Measurements from ENCODE around the gene SOD3.

Gene SOD3

DNA sequence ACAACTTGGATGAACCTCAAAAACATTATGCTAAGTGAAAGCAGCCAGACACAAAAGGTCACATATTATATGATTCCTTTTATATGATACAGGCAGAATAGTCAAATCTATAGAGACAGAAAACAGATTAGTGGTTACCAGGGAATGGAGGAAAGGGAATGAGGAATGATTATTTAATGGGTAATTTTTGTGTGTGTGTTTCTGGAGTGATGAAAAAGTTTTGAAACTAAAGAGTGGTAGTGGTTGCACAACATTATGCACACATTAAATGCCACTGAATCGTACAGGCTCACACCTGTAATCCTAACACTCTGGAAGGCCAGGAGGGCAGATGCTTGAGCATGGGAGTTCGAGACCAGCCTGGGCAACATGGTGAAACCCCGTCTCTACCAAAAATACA, 19.6 kb upstream of the SOD3 start:
- DNase-seq = no peak

DNA sequence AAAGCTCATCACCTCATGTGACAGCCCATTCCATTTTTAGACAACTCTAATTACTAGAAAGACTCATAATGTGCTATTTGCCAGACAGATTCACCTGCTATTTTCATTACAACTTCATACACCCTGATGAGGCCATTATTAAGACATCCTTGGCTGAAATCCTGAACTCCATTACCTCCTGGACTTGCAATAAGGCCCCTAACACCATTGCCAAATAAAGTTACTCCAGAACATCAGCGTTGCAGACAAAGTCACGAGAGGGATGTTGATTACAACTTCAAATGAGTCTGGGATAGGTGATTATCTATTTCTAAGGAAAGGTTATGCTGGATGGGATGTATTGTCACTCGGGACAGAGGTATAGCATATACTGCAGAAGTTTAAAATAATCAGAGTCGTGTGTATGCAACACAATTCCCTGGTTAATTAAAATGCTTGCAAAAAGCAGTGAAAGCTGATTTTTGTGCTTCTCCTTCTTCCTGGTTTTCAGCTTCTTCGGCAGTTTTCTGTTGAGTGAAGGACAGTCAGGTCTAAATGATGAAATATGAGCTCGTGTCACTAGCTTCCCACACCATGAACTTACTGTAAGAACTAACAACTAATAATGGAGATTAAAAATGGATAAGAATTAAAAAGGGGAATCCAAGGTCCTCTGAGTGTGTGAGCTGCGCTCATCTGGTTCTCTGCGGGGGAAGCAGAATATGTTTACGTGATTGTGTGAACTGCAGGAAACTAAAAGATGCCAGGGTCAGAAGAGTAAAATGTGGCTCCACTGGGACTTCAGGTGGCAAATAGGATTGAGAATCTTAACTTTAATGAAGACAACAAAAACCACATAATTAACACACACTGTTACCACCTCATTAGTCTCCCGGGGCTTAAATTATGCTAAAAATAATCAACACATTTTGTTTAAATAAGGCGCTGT, 17.6 kb upstream of the SOD3 start:
- DNase-seq = no peak

DNA sequence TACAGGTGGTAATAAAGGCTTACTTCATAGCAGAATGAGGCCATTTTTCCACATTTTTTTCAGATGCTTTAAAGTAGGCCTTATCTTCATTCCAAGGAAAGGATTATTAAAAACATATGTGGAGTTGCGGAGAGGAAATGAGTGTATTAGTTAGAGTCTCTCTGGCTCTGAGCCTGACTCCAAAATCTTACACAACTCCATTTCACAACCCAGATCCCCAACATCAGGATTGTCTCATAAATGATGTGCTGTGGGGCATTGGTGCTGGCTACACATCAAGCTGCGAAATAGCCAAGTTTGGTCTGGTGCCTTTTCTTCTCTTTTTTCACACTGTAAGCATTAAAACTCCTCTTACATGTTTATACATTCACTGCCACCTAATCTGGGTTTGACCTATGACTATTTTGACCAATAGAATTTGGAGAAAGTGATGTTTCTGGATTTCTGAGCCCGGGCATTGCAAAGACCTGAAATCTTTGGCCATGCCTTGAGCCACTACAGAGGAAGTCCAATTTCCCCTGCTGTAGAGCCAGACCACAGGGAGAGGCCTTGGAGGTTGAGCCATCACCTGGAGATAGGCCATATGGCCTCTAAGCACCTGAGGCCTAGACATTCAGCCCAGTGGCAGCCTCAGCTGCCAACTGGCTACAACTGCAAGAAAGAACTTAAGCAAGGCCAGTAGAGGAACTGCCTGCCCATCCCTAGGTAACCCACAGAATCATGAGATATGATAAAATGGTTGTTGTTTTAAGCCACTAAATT, 16.7 kb upstream of the SOD3 start:
- DNase-seq = no peak

DNA sequence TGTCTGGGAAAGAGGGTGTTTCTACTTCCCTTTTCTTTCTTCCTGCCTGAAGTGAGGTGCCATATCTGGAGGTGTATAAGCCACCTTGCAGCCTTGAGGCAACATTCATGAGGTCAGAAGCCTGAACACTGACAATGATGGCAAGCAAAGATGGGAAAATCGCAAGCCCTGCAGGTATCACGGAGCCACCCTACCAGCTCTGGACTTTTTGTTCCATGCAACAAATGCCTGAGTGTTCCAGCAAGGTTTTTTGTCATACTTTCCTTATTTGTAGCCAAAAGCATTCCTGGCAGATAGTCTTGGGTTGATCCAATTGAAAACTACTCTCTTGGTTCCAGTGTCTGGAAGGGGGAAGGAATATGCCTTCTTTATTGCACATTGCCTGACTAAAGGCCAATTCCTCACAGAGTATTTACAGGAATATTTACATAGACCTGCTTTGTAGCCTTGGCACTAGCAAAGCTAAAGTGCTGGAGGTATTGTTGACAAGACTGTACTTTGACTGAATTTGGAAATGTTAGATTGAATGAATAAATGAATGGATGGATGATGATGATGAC, 14.4 kb upstream of the SOD3 start:
- no peak for DNase-seq

DNA sequence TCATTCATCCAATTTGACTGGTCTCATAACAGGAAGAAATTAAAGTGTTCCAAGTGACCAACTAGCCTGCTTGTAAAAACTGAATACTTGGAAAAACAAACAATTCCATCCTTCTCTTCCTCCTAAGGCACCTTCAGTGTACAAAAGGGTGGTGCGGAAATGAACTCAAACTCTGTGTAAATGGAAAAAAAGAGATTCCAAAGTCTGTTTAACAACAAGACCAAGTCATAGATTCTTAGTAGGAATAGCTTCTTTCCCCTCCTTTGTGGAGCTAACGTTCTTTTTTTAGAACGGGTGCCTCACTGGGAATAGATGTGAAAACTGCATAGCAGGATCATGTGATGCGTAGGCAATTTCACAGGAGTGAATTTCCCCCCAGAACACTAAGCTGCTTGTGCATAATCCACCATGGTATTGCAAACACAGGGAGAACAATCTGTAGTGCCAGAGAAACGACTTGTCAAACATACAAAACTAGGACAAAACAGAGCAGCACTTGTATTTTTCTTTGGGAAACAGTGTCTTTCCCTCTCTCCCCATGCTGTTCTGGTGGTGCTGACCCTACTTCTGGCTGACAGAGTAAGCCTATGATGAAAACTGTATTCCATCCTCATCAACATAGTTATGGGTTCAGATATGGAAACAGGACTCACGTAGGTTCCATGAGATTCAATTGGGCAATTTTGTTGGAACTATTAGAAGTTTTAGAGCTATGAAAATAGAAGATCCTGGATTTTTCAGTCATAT, 13.2 kb upstream of the SOD3 start:
- no peak for DNase-seq

DNA sequence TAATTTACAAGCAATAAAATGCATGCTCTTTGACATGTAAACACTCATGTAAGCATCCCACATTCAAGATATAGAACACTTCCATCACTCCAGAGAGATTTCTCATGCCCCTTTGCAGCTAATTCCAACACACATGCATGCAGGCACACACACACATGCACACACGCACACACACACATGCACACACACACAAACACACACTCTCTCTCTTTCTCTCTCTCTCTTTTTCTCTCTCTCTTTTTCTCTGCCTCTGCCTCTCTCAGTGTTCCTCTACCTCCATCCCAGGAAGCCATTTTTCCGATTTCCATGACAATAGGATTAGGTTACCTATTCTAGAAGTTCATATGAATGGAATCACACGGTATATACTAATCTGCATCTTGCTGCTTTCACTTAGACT, 11.9 kb upstream of the SOD3 start:
- DNase-seq = no peak

DNA sequence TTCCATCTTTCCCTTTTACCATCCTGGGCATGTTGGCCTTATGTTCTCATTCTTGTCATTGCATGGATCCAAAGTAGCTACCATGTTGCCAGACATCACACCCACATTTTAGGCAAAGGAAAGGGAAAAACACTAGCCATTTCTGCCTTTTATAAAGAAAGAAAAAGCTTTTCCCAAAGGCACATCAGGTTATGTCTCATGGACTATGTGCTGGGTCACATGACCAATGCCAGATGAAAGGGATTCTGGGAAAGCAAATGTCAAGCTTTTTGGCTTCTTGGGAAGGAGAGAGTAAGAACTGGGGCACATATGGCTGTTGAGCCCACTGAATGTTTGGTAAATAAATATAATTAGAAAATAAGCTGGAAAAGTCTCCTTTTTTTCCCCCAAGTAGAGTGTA, 4.3 kb upstream of the SOD3 start:
- no peak for DNase-seq

DNA sequence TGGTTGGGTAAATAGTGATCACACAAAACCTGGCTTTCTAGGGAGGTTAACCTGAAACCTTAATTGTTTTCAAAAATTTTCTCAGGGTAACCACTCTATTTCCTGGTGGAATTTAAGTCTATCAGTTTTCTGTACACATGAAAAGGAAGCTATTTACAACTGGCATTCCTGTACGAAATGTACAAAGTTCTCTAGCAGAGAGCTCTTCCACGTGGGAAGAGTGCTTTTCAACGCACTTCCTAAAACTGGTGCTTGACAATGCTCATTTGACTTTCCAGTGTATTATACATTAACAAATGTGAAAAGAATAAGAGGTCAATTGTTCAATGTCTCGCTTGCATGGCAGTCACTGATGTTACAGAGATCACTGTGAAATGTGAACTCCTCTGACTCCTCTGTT, 2.8 kb upstream of the SOD3 start:
- no peak for DNase-seq

DNA sequence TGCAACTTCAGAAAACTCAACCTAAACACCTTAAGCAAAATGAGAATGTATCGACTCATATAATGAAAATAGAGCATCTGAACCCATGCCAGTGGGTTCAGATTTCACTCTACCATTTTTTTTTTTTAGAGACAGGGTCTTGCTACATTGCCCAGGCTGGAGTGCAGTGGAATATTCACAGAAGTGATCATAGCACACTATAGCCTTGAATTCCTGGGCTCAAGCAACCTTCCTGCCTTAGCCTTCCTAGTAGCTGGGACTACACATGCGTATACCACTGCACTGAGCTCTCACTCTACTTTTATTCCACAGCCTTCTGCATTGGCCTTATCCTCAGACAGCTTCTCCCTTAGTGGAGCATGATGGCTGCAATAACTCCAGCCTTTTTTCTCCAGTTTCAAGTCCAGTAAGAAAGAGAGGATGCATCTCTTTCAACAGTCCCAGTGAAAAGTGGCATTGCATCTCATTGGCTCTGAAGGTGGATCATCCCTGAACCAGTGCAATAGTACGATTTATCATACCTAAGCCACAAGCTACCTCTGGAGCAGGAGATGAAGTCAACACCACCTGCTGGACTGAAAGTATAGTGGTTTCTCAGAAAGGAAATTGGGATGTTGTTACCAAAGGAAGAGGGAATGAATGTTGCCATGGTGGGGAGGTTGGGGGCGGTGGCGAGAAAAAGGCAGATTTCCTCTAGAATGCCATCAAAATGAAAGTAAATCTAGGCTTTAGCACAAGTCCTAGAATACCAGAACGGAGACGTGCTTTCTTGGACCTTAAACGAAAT, 2.0 kb upstream of the SOD3 start:
- DNase-seq = no peak

DNA sequence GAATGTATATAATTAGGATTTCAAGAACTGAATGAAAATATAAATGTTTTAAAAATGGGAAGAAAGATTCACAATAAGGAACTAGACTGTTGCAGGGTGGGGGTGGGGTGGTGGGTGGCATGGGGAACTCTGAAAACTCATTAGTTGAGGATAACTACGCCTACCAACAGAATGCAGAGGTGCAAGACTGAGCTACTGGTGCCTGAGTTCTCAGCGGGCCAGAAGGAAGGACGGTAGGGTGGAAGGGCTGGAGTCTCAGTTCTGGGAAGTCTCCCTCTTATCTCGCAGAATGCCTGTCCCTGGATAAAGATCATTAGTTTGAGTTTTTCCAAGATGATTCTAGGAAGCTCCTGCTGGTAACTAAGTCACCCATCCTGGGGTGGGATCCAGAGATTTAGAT, 1.3 kb upstream of the SOD3 start:
- no peak for DNase-seq

DNA sequence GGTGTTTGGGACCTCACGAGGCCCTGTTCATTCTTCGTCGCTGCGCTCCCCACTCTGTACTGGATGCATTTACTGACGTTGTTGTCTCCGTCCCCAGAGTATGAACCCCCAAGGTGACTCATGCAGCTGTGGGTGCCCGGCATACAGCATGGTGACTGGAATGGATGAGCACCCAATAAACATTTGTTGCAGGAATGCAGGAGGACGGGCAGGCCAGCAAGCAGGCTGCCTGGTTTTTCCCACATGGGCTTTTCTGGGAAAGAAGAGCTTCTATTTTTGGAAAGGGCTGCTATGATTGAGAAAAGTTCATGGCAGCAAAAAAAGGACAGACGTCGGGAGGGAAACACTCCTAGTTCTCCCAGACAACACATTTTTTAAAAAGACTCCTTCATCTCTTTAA, 893 bp upstream of the SOD3 start:
- DNase-seq = no peak

DNA sequence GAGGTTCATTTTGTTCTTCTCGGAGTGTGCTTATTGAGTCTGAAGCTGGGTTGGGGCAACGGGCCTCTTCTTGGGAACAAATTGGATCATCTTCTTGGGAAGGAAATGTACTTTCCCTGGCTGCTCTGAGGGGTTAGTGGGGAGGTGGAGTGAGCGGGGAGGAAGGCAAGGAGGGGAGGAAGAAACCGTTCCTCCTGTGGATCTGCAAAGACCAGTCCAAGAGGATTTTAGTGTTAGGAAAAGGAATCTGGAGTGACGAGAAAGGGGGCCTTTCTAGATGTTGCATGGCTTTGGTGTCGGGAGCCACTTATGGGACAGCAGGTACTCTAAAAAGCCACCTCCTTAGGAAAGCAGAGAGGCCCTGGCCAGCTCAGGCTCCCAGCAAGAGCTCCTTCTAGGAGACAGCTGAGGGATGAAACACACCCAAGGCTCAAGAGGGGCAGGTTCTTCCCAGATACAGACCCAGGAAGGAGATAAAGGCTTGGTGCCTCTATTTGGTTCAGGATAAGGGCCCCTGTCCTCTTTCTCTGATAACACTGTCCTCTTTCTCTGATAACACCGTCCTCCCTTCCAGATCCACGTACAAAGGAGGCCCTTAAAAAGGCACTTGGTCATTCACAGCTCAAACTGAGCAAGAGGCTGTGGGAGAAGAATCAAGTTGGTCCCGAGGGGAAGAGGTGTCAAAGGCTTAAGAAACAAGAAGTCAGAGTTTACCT, 451 bp downstream of the SOD3 start:
- DNase-seq = no peak

DNA sequence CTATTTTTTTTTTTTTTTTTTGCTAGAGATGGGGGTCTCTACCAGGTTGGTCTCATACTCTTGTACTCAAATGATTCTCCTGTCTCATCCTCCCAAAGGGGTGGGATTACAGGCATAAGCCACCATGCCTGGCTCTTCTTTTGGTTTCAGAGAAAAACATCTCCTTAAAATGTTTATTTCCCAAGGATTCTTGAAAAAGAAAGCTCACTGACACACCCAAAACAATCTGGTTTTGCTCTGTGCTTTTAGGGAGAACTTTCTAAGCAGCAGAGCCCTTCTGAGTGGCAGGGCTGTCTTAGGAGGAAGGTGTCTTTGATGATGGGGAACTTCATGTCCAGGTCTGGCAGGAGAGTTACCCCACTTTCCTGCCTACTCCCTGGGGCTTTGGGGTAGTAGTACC, 1.2 kb downstream of the SOD3 start:
- no peak for DNase-seq

DNA sequence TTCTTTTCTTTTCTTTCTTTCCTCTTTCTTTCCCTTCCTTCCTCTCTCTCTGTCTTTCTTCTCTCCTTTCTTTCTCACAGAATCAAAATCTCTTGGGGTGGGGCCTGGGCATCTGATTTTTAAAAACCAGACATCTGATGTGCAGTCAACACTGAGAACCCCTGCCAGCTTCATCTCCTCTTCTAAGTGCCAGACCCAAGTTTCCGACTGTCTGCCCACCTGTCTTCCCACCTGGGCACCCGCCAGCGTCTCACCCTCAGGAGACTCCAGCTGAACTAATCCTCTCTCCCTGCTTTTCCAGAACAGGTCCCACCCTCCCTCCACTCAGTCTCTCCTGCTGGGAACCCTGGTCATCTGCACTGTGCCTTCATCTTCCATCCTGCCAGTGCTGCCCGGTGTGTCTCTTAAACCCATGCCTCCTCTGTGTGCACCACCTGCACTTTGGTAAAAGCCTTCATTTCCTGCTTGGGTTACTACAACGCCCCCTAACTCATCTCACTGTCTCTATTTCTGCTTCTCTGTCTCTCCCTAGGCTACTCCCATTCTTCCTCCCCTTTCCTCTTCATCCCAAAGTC, 2.8 kb downstream of the SOD3 start:
- DNase-seq = no peak

DNA sequence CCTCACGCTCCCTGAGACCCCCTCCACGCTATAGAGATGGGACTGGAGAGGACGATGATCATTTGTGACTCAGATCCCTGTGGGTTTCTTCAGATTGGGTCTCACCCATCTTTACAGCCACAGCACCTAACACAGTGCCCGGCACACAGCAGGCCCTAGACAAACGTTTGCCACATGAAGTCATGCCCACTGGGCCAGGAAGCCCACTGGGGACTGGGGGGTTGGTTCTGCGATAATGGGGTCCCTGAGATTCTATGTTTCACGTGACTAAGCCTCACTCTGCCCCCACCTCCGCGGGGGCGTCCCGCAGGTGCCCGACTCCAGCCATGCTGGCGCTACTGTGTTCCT, 3.8 kb downstream of the SOD3 start:
- no peak for DNase-seq

DNA sequence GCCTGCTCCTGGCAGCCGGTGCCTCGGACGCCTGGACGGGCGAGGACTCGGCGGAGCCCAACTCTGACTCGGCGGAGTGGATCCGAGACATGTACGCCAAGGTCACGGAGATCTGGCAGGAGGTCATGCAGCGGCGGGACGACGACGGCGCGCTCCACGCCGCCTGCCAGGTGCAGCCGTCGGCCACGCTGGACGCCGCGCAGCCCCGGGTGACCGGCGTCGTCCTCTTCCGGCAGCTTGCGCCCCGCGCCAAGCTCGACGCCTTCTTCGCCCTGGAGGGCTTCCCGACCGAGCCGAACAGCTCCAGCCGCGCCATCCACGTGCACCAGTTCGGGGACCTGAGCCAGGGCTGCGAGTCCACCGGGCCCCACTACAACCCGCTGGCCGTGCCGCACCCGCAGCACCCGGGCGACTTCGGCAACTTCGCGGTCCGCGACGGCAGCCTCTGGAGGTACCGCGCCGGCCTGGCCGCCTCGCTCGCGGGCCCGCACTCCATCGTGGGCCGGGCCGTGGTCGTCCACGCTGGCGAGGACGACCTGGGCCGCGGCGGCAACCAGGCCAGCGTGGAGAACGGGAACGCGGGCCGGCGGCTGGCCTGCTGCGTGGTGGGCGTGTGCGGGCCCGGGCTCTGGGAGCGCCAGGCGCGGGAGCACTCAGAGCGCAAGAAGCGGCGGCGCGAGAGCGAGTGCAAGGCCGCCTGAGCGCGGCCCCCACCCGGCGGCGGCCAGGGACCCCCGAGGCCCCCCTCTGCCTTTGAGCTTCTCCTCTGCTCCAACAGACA, 4.4 kb downstream of the SOD3 start:
- DNase-seq = no peak

DNA sequence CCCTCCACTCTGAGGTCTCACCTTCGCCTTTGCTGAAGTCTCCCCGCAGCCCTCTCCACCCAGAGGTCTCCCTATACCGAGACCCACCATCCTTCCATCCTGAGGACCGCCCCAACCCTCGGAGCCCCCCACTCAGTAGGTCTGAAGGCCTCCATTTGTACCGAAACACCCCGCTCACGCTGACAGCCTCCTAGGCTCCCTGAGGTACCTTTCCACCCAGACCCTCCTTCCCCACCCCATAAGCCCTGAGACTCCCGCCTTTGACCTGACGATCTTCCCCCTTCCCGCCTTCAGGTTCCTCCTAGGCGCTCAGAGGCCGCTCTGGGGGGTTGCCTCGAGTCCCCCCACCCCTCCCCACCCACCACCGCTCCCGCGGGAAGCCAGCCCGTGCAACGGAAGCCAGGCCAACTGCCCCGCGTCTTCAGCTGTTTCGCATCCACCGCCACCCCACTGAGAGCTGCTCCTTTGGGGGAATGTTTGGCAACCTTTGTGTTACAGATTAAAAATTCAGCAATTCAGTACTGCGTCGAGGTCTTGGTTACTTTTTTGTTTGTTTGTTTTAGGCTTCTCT, 5.0 kb downstream of the SOD3 start:
- no peak for DNase-seq

DNA sequence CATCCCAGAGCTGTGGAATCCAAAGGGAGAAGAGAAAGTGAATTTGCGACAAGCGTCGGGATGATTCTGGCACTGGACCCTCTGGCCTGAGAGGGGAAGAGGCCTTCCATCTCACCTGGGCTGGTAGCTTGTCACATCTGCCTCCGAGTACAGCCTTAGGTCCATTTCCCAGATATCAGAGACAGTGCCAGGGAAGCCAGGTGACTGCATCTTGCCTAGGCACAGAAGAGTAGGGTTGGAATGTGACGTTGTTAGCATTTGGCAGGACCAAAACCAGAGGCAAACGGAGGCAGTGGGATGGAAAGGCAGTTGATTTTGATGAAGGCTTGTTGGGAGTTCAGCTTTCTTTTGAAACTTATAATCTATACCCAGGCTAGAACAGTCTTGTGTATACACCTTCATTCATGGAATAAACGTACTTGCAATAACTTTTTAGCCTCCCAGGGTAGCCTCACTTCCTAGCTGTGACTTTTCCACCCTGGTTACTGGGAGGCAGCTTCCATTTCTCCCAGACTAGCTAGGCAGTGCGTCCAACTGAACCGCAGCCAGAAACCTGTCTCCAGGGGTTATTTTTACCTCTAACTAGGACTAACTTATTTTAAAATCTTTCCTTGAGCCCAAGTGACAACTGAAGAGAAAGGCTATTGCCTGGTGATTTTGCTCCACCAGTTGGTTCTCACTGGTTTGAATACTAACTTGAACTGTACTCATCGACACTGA, 5.9 kb downstream of the SOD3 start:
- DNase-seq = no peak

DNA sequence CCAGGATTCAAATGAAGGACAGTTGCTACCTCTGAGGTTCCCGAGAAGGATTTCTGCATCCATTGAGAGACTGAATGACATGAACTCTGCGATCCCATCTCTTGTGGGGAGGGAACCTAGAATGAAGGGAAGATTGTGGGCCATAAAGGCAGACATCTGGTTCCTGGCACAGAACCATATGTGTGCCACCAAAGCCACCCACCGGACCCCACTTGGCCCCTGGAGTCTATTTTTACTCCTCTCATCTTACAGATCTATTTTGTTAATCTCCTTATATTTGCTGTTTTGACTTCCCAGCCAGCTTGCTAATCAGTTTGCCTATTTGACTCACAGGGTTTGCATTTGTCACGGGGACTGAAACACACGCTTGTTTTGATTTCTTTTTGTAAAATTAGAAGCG, 7.3 kb downstream of the SOD3 start:
- DNase-seq = no peak

DNA sequence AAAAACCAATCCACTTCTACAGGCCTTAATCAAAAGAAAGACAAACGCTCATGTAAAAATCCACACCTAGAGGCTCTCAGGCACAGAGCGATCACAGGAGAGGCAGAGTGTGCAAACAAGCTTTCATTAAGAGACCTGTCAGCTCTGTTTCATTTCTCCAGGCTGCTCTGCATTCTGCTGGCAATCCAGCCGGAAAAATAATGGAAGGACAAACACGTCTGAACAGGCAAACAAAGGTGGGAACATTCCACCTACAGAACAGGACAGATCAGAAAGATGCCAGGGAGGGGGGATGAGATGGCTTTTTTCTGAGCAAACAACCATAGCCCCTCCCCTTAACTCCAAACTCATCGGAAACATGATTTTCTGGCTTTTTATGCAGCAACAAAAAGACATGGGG, 9.7 kb downstream of the SOD3 start:
- no peak for DNase-seq
